Liver (tissue), 3 donors: ENCODE measurements around the gene KLK13.

Experiments
- RAD21 ChIP-seq, 2 donors: IDR thresholded peaks; 2 replicates each; pipeline ENCODE4 v1.6.1; 2016; ENCODE audit warnings: antibody characterized with exemption in 2 of 2, mild to moderate bottlenecking in 2 of 2
- TAF1 ChIP-seq: conservative IDR thresholded peaks from 2 replicates; pipeline ENCODE4 v1.6.1; 2016; ENCODE audit warnings: antibody characterized with exemption, mild to moderate bottlenecking
- TF ChIP-seq, protein P1 (sequence below): fragments of 150-350 bp; IDR thresholded peaks from 2 replicates; pipeline ENCODE4 v1.5.1; 2017; ENCODE audit warnings: improper control_type of control experiment, low read depth, low read length; ENCODE audit not compliant: missing input control
- donor health status: healthy.
- donor health status: healthy.

GRCh38 chr19:51114087-51114729 is 49.3 kb upstream of the KLK13 start:
- TF ChIP-seq, protein P1, sequence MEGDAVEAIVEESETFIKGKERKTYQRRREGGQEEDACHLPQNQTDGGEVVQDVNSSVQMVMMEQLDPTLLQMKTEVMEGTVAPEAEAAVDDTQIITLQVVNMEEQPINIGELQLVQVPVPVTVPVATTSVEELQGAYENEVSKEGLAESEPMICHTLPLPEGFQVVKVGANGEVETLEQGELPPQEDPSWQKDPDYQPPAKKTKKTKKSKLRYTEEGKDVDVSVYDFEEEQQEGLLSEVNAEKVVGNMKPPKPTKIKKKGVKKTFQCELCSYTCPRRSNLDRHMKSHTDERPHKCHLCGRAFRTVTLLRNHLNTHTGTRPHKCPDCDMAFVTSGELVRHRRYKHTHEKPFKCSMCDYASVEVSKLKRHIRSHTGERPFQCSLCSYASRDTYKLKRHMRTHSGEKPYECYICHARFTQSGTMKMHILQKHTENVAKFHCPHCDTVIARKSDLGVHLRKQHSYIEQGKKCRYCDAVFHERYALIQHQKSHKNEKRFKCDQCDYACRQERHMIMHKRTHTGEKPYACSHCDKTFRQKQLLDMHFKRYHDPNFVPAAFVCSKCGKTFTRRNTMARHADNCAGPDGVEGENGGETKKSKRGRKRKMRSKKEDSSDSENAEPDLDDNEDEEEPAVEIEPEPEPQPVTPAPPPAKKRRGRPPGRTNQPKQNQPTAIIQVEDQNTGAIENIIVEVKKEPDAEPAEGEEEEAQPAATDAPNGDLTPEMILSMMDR, result no peak
- TF ChIP-seq RAD21 (IDR thresholded peaks at IDR 0.05) (no peak), TAF1 (no peak)
